Keratinocyte (primary cell): ENCODE results near the gene NIN. TPM values are rescaled to one million over a fixed set of nuclear protein-coding genes. Genes with fewer than 3 reads are reported as not detected.

Experiments used
- DNase-seq: peaks from one replicate; pipeline ENCODE4 v3.0.0-alpha.2; 2011; ENCODE audit warnings: low read depth, missing footprints, low spot score
- FAIRE-seq: peaks from 2 replicates; lab custom pipeline; 2011; peaks lifted over from hg19 to GRCh38; lab: Jason Lieb, UNC
- H2AFZ ChIP-seq: 2 replicates; pipeline ENCODE4 v1.6.0; 2012; ENCODE audit warnings: low read length, control low read depth, inconsistent platforms; ENCODE audit not compliant: control insufficient read depth
- H3K27ac ChIP-seq: 2 replicates; pipeline ENCODE4 v1.5.1; 2011; ENCODE audit warnings: low read length; ENCODE audit not compliant: control insufficient read depth, insufficient read depth
- H3K27me3 ChIP-seq: 3 replicates; pipeline ENCODE4 v1.6.0; 2011; ENCODE audit warnings: low read length; ENCODE audit not compliant: control insufficient read depth, insufficient read depth; ENCODE audit errors: extremely low read depth
- H3K36me3 ChIP-seq, 2 experiments: 2 replicates in 1 of 2; 3 replicates in 1 of 2; pipeline ENCODE4 v1.5.1; 2011; ENCODE audit warnings: low read length in 2 of 2, mild to moderate bottlenecking in 1 of 2; ENCODE audit not compliant: control insufficient read depth in 2 of 2, insufficient read depth in 2 of 2; ENCODE audit errors: extremely low read depth in 1 of 2
- H3K4me1 ChIP-seq: 3 replicates; pipeline ENCODE4 v1.5.1; 2011; ENCODE audit warnings: low read length; ENCODE audit not compliant: control insufficient read depth, insufficient read depth; ENCODE audit errors: extremely low read depth
- H3K4me2 ChIP-seq: 3 replicates; pipeline ENCODE4 v1.6.0; 2011; ENCODE audit warnings: low read depth, low read length; ENCODE audit not compliant: control insufficient read depth, insufficient read depth; ENCODE audit errors: extremely low read depth
- H3K4me3 ChIP-seq, 3 experiments: fragments of 200-600 bp in 1 of 3; sonication (generic) in 1 of 3; 2 replicates in 2 of 3; 3 replicates in 1 of 3; pipeline ENCODE4 v1.5.1; 2011 to 2016; ENCODE audit warnings: low read length in 3 of 3, mild to moderate bottlenecking in 3 of 3, control low read depth in 2 of 3, inconsistent platforms in 1 of 3, low read depth in 1 of 3, mixed read lengths in 1 of 3, mixed run types in 1 of 3, moderate library complexity in 1 of 3; ENCODE audit not compliant: control insufficient read depth in 2 of 3, insufficient read depth in 2 of 3; ENCODE audit errors: extremely low read depth in 1 of 3
- H3K79me2 ChIP-seq: 2 replicates; pipeline ENCODE4 v1.6.0; 2012; ENCODE audit warnings: low read length; ENCODE audit not compliant: control insufficient read depth, insufficient read depth
- H3K9ac ChIP-seq: 3 replicates; pipeline ENCODE4 v1.6.0; 2011; ENCODE audit warnings: low read length; ENCODE audit not compliant: control insufficient read depth, insufficient read depth; ENCODE audit errors: extremely low read depth
- H3K9me1 ChIP-seq: 3 replicates; pipeline ENCODE4 v1.6.0; 2011; ENCODE audit warnings: low read length; ENCODE audit not compliant: control insufficient read depth, insufficient read depth; ENCODE audit errors: extremely low read depth
- H3K9me3 ChIP-seq: 2 replicates; pipeline ENCODE4 v1.5.1; 2012; ENCODE audit warnings: low read depth, low read length; ENCODE audit not compliant: control insufficient read depth
- H4K20me1 ChIP-seq: 3 replicates; pipeline ENCODE4 v1.6.0; 2011; ENCODE audit warnings: low read length; ENCODE audit not compliant: control insufficient read depth, insufficient read depth; ENCODE audit errors: extremely low read depth
- CTCF ChIP-seq, 3 experiments: IDR thresholded peaks in 1 of 3; conservative IDR thresholded peaks in 1 of 3; optimal IDR thresholded peaks in 1 of 3; 2 replicates in 2 of 3; 3 replicates in 1 of 3; pipeline versions ENCODE3 to v1.5.1; 2011; ENCODE audit warnings: low read length in 3 of 3, mild to moderate bottlenecking in 3 of 3, moderate library complexity in 2 of 3, control low read depth in 1 of 3, inconsistent platforms in 1 of 3; ENCODE audit not compliant: insufficient read depth in 2 of 3; ENCODE audit errors: extremely low read depth in 1 of 3
- EZH2 ChIP-seq: IDR thresholded peaks from one replicate; pipeline ENCODE4 v1.6.1; 2012; ENCODE audit warnings: inconsistent platforms, mild to moderate bottlenecking, low read length, moderate library complexity
- dilution Hi-C: fragments of 300-500 bp; cut with MboI; formaldehyde crosslinking; loops from one replicate; pipeline ENCODE4 v1.7.0; 2020; ENCODE audit warnings: low sequenced_read_pairs; ENCODE audit not compliant: extremely low pct_ligation_motif_present
- polyA plus RNA-seq, 5 experiments: library from polyadenylated mRNA; depleted of rRNA in 3 of 5; stranded (reverse) in 3 of 5; stranded (forward) in 1 of 5; unstranded in 1 of 5; fragments of >200 nt; gene quantifications; 1 replicate in 1 of 5; 2 replicates in 3 of 5; 3 replicates in 1 of 5; pipeline versions ENCODE4 v1.2.1 to v1.2.3, GENCODE V29; 2011 to 2012; ENCODE audit warnings: missing spikeins in 2 of 5, low read depth in 1 of 5, low replicate concordance in 1 of 5

The NIN gene
- polyA plus RNA-seq, 1 donor (not counting 4 experiments of a cell fraction or from before 2014, with no cell fraction given), result 15.2 TPM

- H3K9ac ChIP-seq, result no peak overlapping the region
- peaks cover 2% of the 10 kb centered on the region for H3K4me1 ChIP-seq
- H3K27me3 ChIP-seq, result no peaks in the 10 kb centered on the region
- DNase-seq, result no peak
- no peak overlapping the region for H3K27ac ChIP-seq
- no peak for FAIRE-seq
- no peak overlapping the region for H3K4me2 ChIP-seq
- no peaks in the 10 kb centered on the region for H4K20me1 ChIP-seq
- no peak overlapping the region for H2AFZ ChIP-seq
- H3K9me1 ChIP-seq, result no peaks in the 10 kb centered on the region
- no peaks in the 10 kb centered on the region for H3K9me3 ChIP-seq
- no peak for TF ChIP-seq EZH2
- no peak for TF ChIP-seq CTCF (optimal IDR thresholded peaks at IDR 0.05 in 1 of 3, IDR thresholded peaks at IDR 0.05 in 1 of 3, conservative IDR thresholded peaks at IDR 0.05 in 1 of 3; ENCODE audit: extremely low read depth in 1 of 3, insufficient read depth in 2 of 3, low read length in 3 of 3)
- dilution Hi-C loops, result no loop called here
- no peak overlapping the region for H3K4me3 ChIP-seq
- peaks cover 3 to 7% of the 10 kb centered on the region in 2 experiments for H3K36me3 ChIP-seq
- peaks cover 3% of the 10 kb centered on the region for H3K79me2 ChIP-seq
Measured at GRCh38 chr14:50796390-50796789, 34.6 kb downstream of the NIN start.

- no peak for FAIRE-seq
- Histone ChIP-seq H3K4me1 (no peaks in the 10 kb centered on the region), H3K27ac (no peak overlapping the region), H3K36me3 (peaks cover 3 to 7% of the 10 kb centered on the region in 2 experiments), H3K4me3 (no peak overlapping the region), H3K9me1 (no peaks in the 10 kb centered on the region), H3K9ac (no peak overlapping the region), H2AFZ (no peak overlapping the region), H4K20me1 (no peaks in the 10 kb centered on the region), H3K79me2 (peaks cover 3% of the 10 kb centered on the region), H3K27me3 (no peaks in the 10 kb centered on the region), H3K4me2 (no peak overlapping the region), H3K9me3 (no peaks in the 10 kb centered on the region)
- no peak for TF ChIP-seq EZH2
- no peak for TF ChIP-seq CTCF (optimal IDR thresholded peaks at IDR 0.05 in 1 of 3, IDR thresholded peaks at IDR 0.05 in 1 of 3, conservative IDR thresholded peaks at IDR 0.05 in 1 of 3; ENCODE audit: extremely low read depth in 1 of 3, insufficient read depth in 2 of 3, low read length in 3 of 3)
- dilution Hi-C loops, result no loop called here
- DNase-seq, result no peak
Measured at GRCh38 chr14:50795909-50796308, 35.1 kb downstream of the NIN start.
